Omental fat pad (tissue), 4 donors: ENCODE measurements around the gene RANBP17. TPM values are rescaled to one million over a fixed set of nuclear protein-coding genes. Genes with fewer than 3 reads are reported as not detected.

Source experiments
- ATAC-seq: fragments of 150-250 bp; one replicate; pipeline ENCODE4 v1.9.1; 2016; ENCODE audit warnings: mild to moderate bottlenecking, moderate library complexity; ENCODE audit not compliant: low FRiP score
- DNase-seq: peaks from one replicate; pipeline ENCODE4 v3.0.0-alpha.2; 2019; ENCODE audit warnings: low spot score
- total RNA-seq, 4 donors: library from RNA; depleted of rRNA; stranded (reverse); fragments of >200 nt; gene quantifications; one replicate each; pipeline ENCODE4 v1.1.0, GENCODE V29; 2016
- TF ChIP-seq, protein P1 (sequence below), 3 donors: fragments of 450-650 bp; IDR thresholded peaks; one replicate each; pipeline ENCODE4 v1.5.1; 2016 to 2017; ENCODE audit warnings: antibody characterized with exemption in 3 of 3, mild to moderate bottlenecking in 3 of 3, moderate library complexity in 2 of 3

Gene RANBP17
- total RNA-seq, 4 donors from 2014 or later, result 0.93 to 10.7 (median 3.8) TPM

DNA sequence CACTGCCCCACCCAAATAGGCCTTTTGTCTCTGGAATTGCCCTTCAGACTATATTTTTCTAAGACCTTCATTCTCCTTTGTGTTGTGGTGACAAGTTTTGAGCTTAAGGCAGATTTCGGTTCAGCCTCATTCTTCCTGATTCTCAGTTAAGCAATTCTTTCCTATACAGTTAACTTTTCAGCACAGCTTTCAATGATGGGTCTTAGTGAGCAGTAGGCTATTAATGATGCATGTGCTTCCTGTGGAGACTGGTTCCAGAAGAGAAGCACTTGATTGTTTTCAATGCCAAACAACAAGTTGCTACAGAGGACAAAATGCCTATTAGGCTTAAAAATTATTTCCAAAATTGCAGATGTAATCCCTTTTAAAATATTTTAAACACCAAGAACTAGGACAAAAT lies 399.5 kb downstream of the RANBP17 start:
- DNase-seq (no peak), ATAC-seq (no peak)
- TF ChIP-seq, protein P1, sequence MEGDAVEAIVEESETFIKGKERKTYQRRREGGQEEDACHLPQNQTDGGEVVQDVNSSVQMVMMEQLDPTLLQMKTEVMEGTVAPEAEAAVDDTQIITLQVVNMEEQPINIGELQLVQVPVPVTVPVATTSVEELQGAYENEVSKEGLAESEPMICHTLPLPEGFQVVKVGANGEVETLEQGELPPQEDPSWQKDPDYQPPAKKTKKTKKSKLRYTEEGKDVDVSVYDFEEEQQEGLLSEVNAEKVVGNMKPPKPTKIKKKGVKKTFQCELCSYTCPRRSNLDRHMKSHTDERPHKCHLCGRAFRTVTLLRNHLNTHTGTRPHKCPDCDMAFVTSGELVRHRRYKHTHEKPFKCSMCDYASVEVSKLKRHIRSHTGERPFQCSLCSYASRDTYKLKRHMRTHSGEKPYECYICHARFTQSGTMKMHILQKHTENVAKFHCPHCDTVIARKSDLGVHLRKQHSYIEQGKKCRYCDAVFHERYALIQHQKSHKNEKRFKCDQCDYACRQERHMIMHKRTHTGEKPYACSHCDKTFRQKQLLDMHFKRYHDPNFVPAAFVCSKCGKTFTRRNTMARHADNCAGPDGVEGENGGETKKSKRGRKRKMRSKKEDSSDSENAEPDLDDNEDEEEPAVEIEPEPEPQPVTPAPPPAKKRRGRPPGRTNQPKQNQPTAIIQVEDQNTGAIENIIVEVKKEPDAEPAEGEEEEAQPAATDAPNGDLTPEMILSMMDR (IDR thresholded peaks at IDR 0.05), result no peak

DNA sequence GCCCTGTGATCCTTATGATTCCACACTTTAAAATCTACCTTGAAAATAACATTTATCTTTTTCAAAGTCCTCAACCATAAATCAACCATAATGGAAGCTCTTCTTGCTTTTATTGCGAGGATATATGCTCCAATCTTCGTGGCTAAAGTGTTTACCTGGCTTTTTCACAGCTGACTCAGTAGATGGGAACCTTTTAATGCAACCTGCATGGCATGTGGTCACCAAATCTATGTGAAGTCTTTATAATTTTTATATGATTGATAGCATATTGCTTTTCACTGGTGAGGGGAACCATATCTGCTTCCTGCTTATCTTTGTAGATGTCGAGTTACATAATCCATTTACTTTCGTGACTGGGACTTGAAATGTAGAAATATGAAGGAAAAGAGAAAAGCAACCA lies 400.1 kb downstream of the RANBP17 start:
- TF ChIP-seq, protein P1 (IDR thresholded peaks at IDR 0.05), result no peak
- no peak for ATAC-seq
- no peak for DNase-seq

DNA sequence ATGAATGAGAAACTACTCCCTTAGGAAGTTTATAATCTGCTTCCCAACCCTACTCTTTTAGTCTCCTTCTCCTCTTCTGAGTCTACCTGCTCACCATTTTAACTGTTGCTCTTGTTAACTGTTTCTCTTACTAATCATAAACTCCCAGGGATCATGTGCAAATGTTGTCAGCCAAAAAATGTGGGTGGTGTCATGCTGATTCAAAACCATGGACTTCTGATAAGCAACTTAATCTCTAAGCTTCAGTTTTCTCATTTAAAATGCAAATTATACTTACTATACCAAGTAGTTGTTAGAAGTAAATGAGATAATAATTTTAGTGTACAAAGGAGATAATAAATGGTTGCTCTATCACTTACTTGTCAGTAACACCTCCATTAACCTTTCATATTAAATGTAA lies 401.4 kb downstream of the RANBP17 start:
- ATAC-seq (no peak), DNase-seq (no peak)
- TF ChIP-seq, protein P1 (IDR thresholded peaks at IDR 0.05), result no peak

DNA sequence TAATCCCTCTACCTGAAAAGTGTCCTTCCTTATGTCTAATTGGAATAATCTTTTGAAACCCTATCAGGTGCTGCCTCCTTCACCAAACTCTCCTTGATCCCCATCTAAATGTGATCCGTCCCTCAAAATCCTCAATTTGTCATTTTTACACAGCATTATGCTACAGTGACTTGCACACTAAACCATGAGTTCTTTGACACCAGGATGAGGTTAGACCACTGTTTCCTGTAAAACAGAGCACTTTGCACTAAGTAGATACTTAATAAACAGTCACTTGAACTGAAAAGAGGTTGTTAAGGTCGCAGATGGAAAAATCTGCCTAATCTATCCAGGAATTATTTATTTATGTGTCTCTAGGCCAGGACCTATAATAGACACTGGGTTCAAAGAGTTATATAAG lies 403.0 kb downstream of the RANBP17 start:
- ATAC-seq (no peak), DNase-seq (no peak)
- TF ChIP-seq, protein P1 (IDR thresholded peaks at IDR 0.05), result no peak

DNA sequence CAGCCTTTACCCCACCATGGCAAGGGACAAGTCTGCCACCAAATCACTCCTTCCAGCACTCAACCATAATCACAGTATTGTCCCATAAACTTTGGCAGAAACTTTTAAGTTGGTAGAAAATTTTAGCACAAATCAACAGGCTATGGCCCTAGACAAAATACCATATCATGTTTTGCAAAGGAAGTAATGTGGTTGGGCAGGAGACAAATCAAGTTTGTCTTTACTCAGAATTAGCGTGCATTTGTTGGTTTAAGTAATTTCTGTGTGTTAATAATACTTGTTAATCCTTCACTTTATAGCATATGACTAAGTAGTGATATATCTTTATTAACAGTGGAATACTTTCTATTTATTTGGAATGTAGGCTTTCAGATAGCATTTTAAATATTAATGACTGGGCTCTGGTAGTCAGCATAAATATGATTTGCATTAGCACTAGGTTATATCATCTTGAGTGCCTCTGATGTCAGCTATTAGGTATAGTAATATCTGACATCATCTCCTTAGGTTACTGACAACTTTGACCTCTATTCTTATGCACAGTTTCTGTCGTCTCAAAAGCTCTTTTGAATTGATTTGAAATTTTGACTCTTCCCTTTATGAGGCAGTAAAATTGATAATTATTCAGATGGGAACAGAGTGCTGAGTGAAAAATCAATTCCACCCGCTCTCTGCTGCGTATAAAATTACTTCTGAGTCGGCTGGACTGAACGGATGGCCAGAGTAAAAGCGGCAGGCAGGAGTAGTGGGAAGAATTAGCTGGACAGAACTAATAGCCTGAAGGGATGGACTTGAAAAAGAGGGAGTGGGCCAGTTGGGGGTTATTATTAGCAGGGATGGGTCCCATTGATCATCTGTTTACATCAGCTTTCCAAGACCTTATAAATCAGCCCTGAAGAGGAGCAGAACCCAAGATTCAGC lies 407.1 kb downstream of the RANBP17 start:
- DNase-seq (no peak), ATAC-seq (no peak)
- TF ChIP-seq, protein P1 (IDR thresholded peaks at IDR 0.05), result no peak

- DNase-seq (no peak), ATAC-seq (no peak)
- TF ChIP-seq, protein P1 (IDR thresholded peaks at IDR 0.05), result no peak
Observed at GRCh38 chr5:171269717-171270116, 407.9 kb downstream of the RANBP17 start.

DNA sequence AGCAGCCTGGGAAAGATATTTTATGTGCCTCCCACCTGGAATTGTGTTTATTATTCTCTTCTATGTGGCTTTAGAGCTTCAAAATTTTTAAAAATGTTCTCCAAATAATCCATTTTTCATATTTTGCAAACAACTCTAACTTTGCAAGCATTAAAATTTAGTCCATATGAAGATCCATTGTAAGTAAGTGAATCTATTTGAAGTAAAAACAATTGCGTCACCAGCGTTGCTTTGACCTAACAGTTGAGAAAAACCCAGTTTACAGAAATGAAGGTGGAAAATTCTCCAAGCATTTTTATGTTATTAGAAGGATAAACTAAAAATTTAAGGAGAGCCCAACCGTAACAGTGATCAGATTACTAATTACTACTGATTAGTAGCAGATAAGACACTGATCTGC lies 408.3 kb downstream of the RANBP17 start:
- ATAC-seq (no peak), DNase-seq (no peak)
- TF ChIP-seq, protein P1 (IDR thresholded peaks at IDR 0.05), result no peak
